ENCODE data around the gene ESRRG.

ESRRG gene

GRCh38 chr1:216702170-216702569, 21.1 kb downstream of the ESRRG start:
- DNase-seq = no peak

GRCh38 chr1:216700779-216701178, 22.4 kb downstream of the ESRRG start:
- DNase-seq = no peak

DNA sequence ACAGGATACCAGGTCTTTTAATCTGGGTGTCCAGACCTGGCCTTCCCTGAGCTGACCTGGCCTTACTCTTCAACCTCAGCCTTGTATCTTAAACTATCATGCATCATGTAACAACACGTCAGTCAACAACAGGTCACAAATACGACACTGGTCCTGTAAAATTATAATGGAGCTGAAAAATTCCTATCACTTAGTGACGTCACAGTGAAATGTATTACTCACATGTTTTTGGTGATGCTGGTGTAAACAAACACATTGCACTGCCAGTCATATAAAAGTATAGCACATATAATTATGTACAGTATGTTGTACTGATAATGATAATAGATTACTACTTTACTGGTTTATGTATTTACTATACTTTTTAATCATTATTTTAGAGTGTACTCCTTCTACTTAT, 31.5 kb downstream of the ESRRG start:
- no peak for DNase-seq

DNA sequence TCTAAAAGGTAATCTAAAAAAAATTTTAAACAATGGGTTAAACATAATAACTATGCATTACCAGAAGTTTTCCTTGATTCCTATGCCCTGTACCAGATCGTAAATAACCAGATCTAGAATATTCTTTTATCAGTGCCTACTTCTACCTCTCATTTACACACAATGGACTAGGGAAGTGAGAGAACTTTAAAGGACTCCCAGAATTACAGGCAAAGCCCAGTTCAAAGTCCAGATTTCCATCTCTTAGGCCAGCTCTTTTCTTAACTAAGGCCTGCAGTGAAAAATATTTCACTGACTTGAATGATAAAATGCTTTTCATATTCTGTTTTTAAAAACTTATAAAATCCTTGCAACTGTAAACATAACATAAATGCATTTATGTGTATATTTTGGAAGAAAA, 32.6 kb downstream of the ESRRG start:
- no peak for DNase-seq

- no peak for DNase-seq
Observed at GRCh38 chr1:216688127-216688657, 35.0 kb downstream of the ESRRG start.

DNA sequence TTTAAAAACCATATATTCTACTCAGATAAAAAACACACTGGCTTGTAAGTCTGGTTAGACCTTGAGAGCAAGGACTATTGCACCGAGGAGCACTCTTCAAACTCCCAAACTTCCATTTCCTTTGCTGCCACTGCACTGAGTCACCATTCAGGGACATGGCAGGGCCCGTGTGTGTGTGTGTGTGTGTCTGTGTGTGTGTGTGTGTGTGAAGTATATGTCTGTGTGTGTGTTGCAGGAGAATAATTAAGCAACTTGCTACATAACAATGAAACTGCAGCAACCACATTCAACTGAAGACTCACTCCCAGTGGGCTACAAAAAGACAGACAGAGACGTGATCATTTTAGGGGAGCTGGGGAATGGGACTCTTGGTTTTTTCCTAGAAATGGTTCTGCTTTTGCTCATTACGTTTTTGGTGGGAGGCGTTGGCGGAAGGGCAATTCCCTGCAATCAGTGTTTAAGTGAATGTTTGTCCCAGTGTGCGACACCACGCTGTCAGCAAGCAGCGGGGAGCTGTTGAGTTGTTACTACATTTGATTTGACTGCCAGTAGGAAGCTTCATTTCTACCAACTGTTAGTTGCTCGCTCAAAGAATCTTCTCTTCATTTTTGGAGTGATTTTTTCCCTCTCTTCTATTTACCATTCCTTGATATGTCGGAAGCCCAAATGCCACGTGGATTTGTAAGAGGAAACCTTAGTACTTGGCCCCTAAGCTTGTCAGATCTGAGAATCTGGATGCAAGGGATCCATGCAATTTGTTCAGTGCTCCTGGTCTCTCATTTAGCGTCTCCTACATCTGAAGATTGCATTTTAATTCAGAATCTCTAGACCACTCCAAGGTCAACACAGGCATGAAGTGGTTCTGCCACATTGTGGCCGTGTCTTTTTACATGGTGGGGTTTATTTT, 36.1 kb downstream of the ESRRG start:
- DNase-seq = no peak

DNA sequence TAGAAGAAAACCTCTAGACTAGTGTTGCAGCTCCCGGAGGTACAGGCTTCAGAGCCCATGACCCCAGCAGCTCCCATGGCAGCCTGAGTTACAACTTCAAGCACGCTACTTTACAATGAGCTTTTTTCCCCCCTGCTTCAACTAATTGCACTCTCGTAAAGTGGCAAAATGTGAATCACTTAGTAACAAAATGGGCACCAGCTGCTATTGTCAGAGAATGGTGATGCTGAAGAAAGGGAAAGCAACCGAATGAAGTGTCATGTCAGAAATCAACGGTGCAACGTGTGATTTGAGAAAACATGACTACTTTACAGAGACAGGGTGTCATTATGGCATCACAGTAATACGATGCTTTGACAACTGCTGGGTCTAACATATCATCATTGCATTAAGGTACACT, 40.5 kb downstream of the ESRRG start:
- no peak for DNase-seq

- no peak for DNase-seq
Observed at GRCh38 chr1:216679108-216679507, 44.1 kb downstream of the ESRRG start.

GRCh38 chr1:216670118-216670883, 52.9 kb downstream of the ESRRG start:
- no peak for DNase-seq

DNA sequence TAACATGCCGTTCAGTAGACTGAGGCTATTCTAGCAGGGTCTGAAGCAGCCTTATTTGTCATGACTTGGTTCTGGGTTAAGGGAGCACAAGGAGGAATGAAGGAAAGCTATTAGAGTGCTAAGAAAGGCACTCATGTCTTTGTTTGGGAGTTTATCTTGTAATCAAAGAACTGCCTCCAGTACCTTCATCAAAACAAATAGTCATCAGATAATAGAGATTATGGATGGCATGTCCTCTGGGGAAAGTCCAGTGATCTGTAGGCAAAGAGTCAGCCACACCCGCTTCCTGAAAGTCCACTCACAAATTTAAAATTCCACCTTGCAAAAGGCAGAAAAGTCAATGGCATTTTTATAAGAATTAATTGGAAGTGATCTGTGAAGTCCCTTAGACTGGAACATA, 56.8 kb downstream of the ESRRG start:
- no peak for DNase-seq

DNA sequence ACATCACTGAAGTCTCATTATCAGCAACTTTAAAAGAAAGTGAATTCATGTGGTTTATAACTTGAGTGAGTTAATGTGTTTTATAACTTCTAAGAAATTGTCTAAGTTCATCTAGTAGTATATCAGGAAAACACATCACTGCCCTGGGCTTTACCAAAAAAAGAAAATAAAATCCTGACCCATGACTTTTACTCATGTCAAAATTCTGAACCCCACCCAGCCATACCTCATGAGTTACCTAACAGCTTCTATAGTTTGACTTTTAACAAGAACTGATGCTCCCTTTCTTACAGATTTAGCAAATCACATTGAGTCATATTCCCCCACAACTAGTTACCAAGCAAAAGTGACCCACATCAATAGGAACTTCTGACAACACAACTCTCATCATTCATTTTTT, 57.4 kb downstream of the ESRRG start:
- no peak for DNase-seq

DNA sequence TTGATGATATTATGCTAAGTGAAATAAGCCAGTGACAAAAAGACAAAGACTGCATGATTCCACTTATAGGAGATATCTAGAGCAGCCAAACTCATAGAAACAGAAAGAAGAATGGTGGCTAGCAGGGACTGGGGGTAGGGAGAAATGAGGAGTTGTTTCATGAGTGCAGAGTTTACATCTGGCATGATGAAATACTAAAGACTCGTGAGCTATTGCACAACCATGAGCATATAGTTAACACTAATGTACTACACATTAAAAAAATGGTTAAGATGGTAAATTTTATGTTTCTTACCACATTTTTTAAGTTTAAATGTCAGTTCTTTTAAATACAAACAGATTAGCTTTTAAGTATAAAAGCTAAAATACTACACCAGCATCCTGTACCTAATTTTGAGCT, 57.8 kb downstream of the ESRRG start:
- no peak for DNase-seq

GRCh38 chr1:216662681-216663080, 60.5 kb downstream of the ESRRG start:
- no peak for DNase-seq

DNA sequence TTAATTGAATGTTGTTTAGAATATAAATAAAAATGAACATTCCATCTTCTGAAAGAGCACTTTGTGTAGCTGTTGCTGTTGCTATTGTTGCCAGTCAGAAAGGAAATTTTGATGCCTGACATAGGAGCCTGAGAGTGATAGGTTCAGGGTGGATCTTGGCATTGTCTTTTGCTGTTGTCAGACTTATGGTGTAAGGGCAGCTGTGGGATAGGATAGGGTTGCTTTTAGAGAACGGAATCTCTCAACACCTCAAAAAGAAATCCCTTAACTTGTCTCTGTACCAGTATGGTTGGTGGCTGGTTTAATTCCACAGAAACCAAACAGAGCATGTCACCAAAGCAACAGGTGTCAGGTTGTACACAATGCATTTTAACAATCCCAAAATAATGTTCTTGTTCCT, 62.7 kb downstream of the ESRRG start:
- DNase-seq = no peak

GRCh38 chr1:216653001-216653400, 70.2 kb downstream of the ESRRG start:
- no peak for DNase-seq

- no peak for DNase-seq
Observed at GRCh38 chr1:216651826-216652418, 71.3 kb downstream of the ESRRG start.

- DNase-seq = no peak
Observed at GRCh38 chr1:216643176-216643575, 80.1 kb downstream of the ESRRG start.

- no peak for DNase-seq
Observed at GRCh38 chr1:216641669-216642460, 81.4 kb downstream of the ESRRG start.

GRCh38 chr1:216640100-216640499, 83.1 kb downstream of the ESRRG start:
- DNase-seq = no peak

GRCh38 chr1:216632980-216633379, 90.2 kb downstream of the ESRRG start:
- DNase-seq = no peak

DNA sequence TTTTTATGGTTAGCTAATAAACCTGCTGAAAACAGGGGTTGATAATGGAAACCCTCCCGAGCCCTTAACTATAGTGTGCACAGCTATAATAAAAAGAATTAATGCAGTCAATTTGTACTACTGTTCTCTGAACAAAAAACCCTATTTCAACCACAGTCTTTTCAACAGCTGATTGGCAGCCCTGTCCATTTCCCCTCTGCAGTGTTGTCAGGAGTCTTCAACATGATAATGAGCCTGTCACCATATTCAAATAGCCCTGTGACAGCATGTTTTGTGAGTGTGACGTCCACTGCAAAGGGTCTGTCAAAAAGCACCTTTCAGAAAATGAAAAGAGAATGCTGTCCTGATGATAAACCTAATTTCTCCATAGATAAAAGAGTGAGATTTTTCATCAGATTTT, 92.7 kb downstream of the ESRRG start:
- DNase-seq = no peak

DNA sequence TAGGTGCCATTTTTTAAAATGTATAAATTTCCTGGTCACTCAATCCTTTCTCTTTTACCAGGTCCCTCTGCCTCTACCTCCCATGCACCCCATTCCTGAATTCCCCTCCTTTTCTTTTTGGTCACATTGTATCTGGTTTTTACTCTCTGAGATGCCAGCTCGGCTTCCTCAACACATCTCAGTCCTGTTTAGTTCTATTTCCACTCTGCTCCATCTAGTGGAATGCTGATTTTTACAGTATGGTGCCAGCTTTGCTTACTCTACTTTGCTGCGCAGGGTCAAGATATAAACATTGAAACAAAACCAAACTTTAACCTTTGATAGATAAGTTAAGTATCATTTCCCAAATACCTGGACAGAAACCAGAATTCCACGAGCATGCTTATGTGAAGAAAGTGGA, 96.0 kb downstream of the ESRRG start:
- no peak for DNase-seq

All from stimulated activated CD4-positive, alpha-beta T cell treated with anti-CD3 and anti-CD28 coated beads, Interleukin-2, amount 100 ng/mL, for 48 hours (primary cell).